Lower leg skin (tissue), 3 donors: ENCODE results near the gene CIAO2A.

Experiments used
- CTCF ChIP-seq, 3 donors: fragments of 450-650 bp; IDR thresholded peaks; one replicate each; pipeline ENCODE4 v1.5.1; 2016; ENCODE audit warnings: antibody characterized with exemption in 3 of 3, mild to moderate bottlenecking in 3 of 3, moderate library complexity in 2 of 3
- POLR2A ChIP-seq, 2 donors: fragments of 450-650 bp; IDR thresholded peaks; one replicate each; pipeline ENCODE4 v1.6.1; 2016 to 2017; ENCODE audit warnings: antibody characterized with exemption in 2 of 2, mild to moderate bottlenecking in 1 of 2, moderate library complexity in 1 of 2

GRCh38 chr15:64066451-64066850 is 27.2 kb downstream of the CIAO2A start:
- TF ChIP-seq CTCF (IDR thresholded peaks at IDR 0.05) (no peak), POLR2A (IDR thresholded peaks at IDR 0.05) (no peak)
